ENCODE data around the gene NT5E.

Gene NT5E

DNA sequence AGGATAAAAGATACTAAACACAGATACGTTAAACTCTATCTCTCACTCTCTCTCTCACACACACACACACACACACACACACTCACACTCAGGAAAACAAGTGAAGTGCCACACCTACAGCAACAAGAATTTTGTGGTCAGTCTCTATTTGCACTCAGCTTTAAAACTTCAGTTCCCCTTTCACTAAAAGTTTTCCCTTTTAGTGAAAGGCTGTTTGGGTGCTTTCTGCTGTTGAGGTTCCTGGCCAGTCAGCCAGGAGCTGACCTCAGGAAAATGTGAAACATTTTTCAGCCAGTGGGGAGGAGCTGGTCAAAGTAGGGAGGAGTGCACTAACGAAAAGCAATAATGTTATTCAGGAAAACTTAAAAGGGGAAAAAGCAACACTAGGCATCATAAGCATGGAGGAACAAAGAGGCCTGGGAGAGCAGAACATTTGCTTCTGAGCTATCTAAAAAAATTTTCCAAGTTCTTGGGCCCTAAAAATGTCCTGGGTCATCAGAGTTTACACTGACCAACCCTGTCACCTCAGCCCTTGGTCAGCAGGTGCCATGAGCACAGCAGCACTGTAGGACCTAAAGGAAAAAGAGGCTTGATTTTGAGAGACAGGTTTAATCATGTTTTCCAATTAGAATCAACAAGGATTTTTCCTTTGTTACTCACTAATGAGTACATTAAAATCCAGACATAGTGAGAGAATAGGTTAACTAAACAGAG, 30.7 kb upstream of the NT5E start:
- no peak overlapping the region for H3K4me3 ChIP-seq (ENCODE audit: low read length)
- no peak for DNase-seq (ENCODE audit: low read depth, low spot score)

DNA sequence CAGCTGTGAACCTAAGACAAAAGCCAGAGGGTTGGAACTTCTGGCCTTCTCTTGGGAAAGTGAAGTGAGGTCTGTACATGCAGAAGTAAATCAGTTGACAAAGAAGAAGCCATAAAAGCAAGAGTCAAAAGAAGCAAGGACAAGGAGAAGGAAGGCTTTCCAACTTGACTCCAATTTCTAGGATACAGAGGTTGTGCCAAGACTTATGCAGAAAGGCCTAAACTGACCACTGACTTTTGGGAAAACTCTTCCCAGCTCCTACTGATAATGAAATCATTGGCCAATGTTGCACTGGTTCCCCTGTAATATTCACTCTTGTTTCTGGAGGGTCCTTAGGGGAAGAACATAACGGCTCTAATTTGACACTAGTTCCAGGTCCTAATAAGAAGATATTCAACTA, 29.3 kb upstream of the NT5E start:
- DNase-seq (ENCODE audit: low read depth, low spot score) = no peak
- no peak overlapping the region for H3K4me3 ChIP-seq (ENCODE audit: low read length)

DNA sequence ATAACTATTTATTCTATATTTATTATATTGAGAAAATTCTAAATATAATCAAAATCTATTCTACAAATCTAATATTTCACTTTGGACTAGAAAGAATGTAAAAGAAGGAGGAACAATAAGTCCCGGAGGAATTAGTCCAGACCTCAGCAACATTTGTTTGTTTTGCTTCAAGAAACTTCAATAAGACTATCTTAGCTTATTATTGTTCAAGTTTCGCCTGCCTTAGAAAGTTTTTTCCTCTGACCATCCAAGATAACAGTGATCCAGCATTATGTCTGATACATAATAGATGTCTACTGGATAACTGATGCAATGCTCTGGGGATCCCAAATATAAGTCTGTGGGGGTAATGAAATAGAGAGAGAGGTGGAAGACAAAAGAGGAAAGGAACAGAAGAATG, 28.7 kb upstream of the NT5E start:
- no peak for DNase-seq (ENCODE audit: low read depth, low spot score)
- no peak overlapping the region for H3K4me3 ChIP-seq (ENCODE audit: low read length)

DNA sequence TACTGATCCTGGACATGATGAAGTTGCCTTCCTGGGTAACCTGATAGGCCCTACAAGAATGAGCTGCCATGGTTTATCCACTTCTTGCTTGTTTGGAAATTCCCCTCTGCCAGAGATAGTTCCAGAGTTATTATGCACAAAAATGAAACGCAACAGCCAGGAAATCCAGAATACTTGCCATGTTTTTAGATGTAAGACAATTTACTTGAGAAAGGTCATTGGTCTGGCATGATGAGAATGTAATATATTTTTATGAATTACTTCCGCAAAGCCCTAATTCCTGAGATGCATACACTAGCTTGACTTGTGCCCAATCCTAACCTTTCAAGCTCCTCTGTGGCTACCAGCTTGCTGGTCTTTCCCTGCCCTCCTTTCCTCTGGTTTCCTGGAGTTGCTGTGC, 27.9 kb upstream of the NT5E start:
- DNase-seq (ENCODE audit: low read depth, low spot score) = no peak
- no peak overlapping the region for H3K4me3 ChIP-seq (ENCODE audit: low read length)

DNA sequence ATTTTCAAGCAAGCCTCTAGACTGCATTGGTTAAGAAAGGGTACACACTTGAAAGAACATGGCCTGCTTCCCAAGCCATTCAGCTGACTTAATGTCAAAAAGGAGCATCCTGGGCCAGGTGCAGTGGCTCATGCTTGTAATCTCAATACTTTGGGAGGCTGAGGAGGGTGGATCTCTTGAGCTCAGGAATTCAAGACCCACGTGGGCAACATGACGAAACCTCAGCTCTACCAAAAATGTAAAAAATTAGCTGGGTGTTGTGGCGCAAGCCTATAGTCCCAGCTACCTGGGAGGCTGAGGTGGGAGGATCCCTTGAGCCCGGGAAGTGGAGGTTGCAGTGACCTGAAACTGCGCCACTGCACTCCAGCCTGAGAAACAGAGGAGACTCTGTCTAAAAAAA, 26.9 kb upstream of the NT5E start:
- no peak for DNase-seq (ENCODE audit: low read depth, low spot score)
- H3K4me3 ChIP-seq (ENCODE audit: low read length) = no peak overlapping the region

DNA sequence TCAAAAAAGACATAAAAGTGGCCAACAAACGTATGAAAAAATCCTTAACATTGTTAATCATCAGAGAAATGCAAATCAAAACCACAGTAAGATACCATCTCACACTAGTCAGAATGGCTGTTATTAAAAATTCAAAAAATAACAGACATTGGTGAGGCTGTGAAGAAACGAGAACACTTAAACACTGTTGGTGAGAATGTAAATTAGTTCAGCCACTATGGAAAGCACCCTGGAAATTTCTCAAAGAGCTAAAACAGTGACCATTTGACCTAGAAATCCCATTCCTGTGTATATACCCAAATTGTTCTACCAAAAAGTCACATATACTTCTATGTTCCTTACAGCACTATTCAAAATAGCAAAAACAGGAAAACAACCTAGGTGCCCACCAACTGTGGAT, 24.9 kb upstream of the NT5E start:
- DNase-seq (ENCODE audit: low read depth, low spot score) = no peak
- H3K4me3 ChIP-seq (ENCODE audit: low read length) = no peak overlapping the region

DNA sequence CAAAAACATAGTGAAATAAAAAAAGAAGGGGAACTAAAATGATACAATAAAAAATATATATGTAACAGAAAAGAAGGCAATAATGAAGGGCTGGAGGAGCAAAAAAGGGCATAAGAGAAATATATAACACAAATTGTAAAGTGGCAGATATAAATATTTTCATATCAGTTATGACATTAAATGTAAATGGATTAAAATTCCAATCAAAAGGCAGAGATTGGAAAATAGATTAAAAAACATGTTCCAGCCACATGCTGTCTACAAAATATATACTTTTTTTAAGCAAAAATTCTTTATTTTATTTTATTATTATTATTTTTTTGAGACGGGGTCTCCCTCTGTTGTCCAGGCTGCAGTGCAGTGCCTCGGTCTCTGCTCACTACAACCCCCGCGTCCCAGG, 23.9 kb upstream of the NT5E start:
- DNase-seq (ENCODE audit: low read depth, low spot score) = no peak

DNA sequence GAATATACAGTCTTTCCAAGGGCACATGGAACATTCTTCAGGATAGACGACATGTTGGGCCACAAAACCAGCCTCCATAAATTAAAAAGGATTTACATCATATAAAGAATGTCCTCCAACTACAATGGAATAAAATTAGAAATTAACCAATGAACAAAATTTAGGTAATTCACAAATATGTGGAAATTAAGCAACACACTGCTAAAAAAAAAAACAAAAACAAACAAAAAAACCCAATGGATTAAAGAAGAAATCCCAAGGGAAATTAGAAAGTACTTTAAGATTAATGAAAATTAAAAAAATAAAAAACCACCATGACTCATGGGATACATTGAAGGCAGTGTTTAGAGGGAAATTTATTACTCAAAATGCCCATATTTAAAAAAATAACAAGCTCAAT, 21.4 kb upstream of the NT5E start:
- H3K4me3 ChIP-seq (ENCODE audit: low read length) = no peak overlapping the region
- DNase-seq (ENCODE audit: low read depth, low spot score) = no peak

More for the DNA sequence above, 23.9 kb upstream of the NT5E start:
- H3K4me3 ChIP-seq (ENCODE audit: low read length) = no peak overlapping the region

DNA sequence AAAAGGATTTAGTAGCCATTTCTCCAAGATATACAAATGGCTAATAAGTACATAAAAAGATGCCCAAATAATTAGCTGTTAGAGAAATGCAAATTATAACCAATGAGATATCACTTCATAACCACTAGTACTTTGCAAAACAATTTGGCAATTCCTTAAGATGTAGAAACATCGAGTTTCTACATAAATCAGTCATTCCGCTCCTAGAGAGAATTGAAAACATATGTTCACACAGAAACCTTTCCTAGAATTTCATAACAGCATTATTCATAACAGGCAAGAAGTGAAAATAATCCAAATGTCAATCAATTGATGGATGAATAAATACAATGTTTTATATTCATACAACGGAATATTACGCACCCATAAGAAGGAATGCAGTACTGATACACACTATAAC, 20.5 kb upstream of the NT5E start:
- no peak overlapping the region for H3K4me3 ChIP-seq (ENCODE audit: low read length)
- DNase-seq (ENCODE audit: low read depth, low spot score) = no peak

DNA sequence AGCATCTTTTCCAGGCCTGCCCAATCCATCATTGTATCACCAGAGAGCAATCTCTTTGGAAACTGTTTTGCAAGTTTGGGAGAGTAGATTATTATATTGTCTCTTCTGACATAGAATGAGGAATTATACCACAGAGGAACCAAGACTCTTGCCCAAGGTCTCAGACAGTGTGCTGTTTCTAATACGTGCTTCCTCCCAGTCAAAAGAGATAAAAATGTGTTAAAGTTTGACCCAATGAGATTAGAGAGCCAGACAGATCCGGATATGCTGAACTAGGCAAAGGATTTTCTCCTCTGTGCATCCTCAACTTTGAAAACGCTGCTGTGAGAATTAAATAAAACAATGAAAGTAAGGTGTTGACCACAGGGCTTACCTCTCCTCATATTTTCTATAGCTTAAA, 18.6 kb upstream of the NT5E start:
- DNase-seq (ENCODE audit: low read depth, low spot score) = no peak
- H3K4me3 ChIP-seq (ENCODE audit: low read length) = no peak overlapping the region

DNA sequence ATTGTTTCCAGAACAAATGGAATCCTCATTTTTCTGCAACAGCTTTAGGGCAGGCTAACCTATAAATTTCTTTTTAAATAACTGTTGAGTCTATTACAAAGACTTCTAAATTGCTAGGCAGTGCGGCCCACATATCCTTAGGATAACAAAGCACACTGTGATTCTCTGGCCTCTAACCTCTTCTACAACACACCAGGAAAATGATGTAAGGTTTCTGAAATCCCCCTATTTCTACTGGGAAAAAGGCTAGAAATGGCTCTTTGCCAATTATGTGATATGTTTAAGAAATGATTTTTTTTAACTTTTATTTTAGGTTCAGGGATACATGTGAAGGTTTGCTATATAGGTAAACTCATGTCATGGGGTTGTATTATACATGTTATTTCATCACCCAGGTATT, 17.3 kb upstream of the NT5E start:
- H3K4me3 ChIP-seq (ENCODE audit: low read length) = no peak overlapping the region
- DNase-seq (ENCODE audit: low read depth, low spot score) = no peak

DNA sequence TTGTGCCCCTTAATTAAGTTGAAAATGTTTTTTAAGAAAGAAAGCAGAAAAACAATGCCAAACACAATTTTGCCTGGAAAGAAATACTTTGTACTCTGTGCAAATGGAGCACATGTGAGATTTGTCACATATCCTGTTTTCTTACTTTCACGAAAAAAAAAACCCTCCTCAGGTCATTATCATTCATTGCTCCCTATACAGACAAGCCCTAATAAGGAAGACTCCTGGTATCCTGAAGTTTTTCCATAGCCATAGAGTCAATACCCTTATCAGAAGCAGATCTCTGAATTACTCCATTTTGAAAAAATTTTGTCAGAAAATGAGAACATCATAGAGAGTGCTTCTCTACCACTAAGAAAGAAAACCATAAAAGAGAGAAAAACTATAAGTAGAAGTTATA, 14.0 kb upstream of the NT5E start:
- H3K4me3 ChIP-seq (ENCODE audit: low read length) = no peak overlapping the region
- DNase-seq (ENCODE audit: low read depth, low spot score) = no peak

DNA sequence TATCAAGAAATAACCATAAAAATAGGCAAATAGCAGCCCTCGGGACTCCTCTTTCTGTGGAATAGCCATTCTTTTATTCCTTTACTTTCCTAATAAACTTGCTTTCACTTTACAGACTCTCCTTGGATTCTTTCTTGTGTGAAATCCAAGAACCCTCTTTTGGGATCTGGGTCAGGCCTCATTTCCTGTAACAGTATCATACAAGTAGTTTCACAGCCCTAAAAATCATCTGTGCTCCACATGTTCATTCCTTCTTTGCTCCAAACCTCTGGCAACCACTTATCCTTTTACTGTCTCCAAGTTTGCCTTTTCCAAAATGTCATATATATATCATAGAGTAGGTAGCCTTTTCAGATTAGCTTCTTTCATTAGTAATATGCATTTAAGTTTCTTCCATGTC, 13.5 kb upstream of the NT5E start:
- H3K4me3 ChIP-seq (ENCODE audit: low read length) = no peak overlapping the region
- DNase-seq (ENCODE audit: low read depth, low spot score) = no peak

DNA sequence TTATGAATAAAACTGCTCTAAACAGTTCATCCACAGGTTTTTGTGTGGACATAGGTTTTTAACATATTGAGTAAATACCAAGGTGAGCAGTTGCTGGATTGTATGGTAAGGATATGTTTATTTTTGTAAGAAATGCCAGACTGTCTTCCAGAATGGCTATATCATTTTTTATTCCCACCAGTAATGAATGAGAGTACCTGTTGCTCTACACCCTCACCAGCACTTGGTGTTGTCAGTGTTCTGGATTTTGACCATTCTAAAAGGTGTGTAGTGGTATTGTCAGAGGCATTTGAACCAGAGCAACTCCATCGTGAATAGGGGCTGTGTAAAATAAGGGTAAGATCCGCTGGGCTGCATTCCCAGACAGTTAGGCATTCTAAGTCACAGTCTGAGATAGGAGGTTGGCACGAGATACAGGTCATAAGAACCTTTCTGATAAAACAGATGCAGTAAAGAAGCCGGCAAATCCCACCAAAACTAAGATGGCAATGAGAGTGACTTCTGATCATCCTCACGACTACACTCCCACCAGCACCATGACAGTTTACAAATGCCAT, 12.9 kb upstream of the NT5E start:
- no peak for DNase-seq (ENCODE audit: low read depth, low spot score)
- no peak overlapping the region for H3K4me3 ChIP-seq (ENCODE audit: low read length)

DNA sequence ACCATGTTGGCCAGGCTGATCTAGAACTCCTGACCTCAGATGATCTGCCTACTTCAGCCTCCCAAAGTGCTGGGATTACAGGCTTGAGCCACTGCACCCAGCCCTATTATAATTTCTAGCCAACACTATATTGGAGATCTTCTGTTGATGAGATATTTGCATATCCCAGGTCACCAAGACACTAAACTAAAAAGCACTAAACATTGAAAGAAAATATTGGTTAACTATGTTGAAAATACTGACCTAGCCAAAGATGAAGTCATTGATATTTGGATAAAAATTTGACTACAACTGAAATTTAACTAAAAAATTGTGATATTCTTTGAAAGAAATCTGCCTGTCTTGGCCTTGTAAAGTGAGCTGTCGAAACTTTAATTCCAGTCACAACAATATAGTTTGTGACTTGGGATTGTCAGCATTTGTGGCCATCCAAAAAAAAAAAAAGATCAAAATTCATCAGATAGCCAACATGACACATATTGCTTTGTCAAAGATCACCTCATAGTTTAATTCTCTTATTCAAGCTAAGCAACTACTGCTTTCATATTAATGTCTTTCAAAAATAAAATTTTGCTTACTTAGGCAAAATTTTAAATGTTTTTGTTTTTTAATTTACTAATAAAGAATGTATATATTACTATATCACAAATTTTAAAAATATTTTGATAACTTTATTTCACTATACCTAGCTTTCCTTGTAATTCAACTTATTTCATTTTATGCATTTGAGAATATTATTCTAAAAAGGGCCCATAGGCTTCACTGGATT, 6.3 kb upstream of the NT5E start:
- no peak for DNase-seq (ENCODE audit: low read depth, low spot score)

DNA sequence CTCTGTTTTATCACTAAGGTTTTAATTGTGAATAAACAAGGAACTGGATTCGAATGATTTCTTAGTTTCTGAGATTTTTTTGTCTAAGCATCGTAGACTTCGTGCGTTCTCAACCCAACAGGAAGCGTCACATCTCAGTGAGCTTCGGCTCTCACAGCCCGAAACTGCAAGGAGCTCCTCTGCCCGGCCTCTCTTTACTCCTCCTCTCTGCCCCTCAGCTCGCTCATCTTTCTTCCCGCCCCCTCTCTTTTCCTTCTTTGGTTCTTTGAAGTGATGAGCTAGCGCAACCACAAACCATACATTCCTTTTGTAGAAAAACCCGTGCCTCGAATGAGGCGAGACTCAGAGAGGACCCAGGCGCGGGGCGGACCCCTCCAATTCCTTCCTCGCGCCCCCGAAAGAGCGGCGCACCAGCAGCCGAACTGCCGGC, 480 bp upstream of the NT5E start:
- H3K4me3 ChIP-seq (ENCODE audit: low read length) = peak overlapping the region; percentile 57
- DNase-seq (ENCODE audit: low read depth, low spot score) = peak; percentile 80

More for the DNA sequence above, 6.3 kb upstream of the NT5E start:
- no peak overlapping the region for H3K4me3 ChIP-seq (ENCODE audit: low read length)

DNA sequence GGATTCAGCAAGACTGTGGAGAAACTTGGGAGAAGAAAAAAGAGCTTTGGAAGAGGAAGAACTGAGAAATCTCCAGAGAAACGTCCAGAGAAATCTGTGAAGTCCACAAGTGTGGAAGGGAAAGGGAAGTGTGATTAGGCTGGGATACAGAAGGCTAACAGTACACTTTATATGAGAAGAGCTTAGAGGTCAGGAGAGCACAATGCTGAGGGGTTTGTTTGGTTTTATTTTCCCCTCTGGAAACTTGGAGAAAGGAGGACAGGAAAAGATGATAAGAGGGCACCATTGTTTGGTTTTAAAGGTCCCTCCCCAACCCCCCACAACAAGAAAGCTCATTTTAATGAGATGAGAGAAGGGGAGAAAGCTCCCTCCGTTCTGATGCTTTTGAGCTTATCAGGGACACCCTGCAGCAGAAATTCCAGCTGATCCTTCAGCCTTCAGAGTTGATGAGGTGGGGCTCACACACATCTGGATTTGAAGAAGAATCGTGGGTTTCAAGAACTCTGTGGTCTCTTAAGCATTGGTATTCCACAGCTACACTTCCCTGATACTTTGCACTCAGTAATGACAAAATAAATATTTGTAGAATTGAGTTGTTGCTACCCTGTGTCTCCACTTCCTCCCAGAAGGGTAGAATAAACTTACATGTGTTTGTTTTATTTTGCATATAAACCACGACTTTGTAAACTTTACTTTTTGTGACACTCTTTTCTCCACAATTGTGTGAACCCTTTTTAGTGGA, 1.9 kb downstream of the NT5E start:
- no peak for DNase-seq (ENCODE audit: low read depth, low spot score)
- H3K4me3 ChIP-seq (ENCODE audit: low read length) = no peak overlapping the region

DNA sequence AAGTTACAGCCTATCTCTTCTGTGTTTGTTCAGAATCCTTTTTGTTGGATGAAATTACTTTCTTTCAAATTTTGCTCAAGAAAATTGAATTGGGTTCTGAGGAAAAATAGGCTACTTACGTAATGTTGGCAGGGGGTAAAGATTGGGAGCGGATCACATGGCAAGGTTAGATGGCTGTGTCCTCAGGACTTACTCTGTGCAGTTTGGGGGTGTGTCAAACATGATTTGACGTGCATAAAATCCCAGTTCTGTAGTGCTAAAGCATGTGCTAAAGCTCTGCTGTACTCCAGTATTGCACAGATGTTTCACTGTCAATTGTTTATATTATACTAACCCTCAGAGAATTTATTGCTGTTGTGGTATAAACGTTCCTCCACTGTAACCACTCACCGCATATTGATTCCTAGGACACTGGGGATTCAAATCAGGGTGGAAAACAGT, 2.6 kb downstream of the NT5E start:
- no peak overlapping the region for H3K4me3 ChIP-seq (ENCODE audit: low read length)
- DNase-seq (ENCODE audit: low read depth, low spot score) = no peak

DNA sequence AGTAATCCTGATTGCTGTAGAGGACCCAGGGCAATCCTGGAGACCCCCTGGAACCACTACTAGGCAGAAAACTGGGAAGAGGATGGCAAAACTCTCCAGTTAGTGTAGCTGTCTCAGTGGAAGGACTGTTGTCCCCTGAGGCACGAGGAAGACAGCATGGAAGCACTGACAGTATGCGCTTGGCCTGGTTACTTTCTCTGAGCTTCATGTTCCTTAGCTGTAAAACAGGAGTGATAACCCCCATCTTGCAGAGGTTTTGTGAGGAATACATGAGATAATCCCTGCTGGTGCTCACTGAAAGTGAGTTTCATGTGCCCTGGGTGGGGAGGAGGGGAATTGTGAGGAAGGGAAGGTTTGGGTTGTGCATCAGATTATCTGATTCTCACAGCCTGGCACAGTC, 3.2 kb downstream of the NT5E start:
- DNase-seq (ENCODE audit: low read depth, low spot score) = no peak
- H3K4me3 ChIP-seq (ENCODE audit: low read length) = no peak overlapping the region

DNA sequence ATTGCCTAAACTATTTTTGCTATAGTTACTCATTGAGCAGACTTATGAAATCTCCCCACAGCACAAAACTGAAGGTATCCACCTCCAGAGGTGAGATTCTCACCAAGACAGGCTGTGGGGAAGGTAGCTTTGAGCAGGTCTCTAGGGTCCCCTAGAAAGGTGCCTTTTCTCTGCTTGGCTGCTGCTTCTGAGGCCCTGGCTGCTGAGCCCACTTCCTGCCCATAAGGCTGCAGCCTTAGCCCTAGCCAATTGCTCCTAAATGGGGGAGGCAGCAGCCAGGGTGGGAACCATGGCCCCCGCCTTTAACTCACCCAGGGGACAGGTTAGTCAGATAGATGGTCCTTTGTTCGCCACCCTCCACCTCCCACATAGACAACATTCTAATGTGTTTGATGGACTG, 3.6 kb downstream of the NT5E start:
- DNase-seq (ENCODE audit: low read depth, low spot score) = no peak
- no peak overlapping the region for H3K4me3 ChIP-seq (ENCODE audit: low read length)
